Measurements from ENCODE around the gene EIF3I.

The EIF3I gene

GRCh38 chr1:32220746-32221580 is 1.2 kb upstream of the EIF3I start:
- TF ChIP-seq CTCF (IDR thresholded peaks at IDR 0.05; ENCODE audit: extremely low read depth, missing control alignments): no peak
- no peak for DNase-seq (ENCODE audit: low spot score)

GRCh38 chr1:32221581-32221979 is 627 bp upstream of the EIF3I start:
- DNase-seq (ENCODE audit: low spot score): no peak
- TF ChIP-seq CTCF (IDR thresholded peaks at IDR 0.05; ENCODE audit: extremely low read depth, missing control alignments): no peak

- no peak for TF ChIP-seq CTCF (IDR thresholded peaks at IDR 0.05; ENCODE audit: extremely low read depth, missing control alignments)
Observed at GRCh38 chr1:32223683-32224082, 1.5 kb downstream of the EIF3I start.

DNA sequence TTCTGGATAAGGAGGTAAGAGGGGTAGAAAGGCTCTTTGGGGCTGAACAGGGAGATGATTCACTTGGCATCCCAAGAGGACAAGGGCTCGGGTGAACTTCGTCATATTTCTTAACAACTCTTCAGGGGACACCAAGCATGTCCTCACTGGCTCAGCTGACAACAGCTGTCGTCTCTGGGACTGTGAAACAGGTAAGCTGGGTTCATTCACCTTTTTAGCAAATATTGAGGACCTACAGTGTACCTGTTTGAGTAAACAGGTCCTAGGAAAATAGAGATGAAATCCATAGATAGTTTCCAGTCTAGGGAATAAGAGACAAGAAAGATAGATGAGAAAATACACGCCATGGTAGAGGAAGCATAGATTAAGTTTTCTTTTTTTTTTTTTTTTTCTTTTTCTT is 2.1 kb downstream of the EIF3I start:
- TF ChIP-seq CTCF (IDR thresholded peaks at IDR 0.05; ENCODE audit: extremely low read depth, missing control alignments): no peak
- no peak for DNase-seq (ENCODE audit: low spot score)

More at GRCh38 chr1:32223683-32224082, 1.5 kb downstream of the EIF3I start:
- no peak for DNase-seq (ENCODE audit: low spot score)

DNA sequence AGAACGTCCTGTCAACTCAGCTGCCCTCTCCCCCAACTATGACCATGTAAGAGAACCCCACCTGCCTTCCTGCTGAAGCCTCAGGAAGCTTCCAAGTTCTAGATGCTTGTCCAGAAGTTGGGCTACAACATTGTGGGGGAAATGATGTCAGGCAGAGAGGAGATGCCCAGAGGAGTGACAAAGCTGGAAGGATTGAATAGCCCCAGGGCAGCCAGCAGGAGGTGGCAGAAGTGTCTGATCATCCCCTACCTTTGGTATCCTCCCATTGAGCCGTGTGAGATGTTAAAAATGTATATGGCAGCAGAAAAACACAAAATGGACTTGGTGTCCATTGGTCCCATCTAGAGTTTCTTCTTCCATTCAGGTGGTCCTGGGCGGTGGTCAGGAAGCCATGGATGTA is 6.6 kb downstream of the EIF3I start:
- DNase-seq (ENCODE audit: low spot score): no peak
- no peak for TF ChIP-seq CTCF (IDR thresholded peaks at IDR 0.05; ENCODE audit: extremely low read depth, missing control alignments)

DNA sequence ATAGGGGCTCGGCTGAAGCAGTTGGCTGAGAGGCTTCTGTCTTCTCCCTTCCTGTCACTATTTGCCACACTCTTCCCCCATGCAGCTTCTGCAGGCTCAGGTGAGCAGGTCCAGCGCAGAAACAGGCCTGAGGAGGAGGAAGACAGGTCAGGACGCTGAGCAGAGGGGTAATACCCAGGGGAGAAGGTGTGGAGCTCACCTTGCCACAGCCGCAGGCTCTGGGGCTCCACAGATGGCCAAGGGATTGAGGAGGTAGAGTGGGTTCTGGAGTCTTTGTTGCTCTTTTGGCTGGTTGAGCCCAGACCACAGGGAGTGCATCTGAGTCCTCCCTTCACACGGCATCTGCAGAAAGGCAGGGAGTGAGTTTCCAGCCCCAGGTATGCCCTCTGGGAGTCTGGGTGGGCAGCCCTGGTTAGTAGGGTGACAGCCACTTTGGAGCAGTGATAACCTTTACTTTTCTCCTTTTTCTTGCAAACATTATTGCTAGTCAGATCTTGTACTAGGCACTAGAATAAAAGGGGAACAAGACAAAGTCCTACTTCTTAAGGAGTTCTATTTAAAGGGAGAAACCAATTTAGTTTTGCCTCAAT is 9.7 kb downstream of the EIF3I start:
- DNase-seq (ENCODE audit: low spot score): no peak
- TF ChIP-seq CTCF (IDR thresholded peaks at IDR 0.05; ENCODE audit: extremely low read depth, missing control alignments): no peak

- no peak for TF ChIP-seq CTCF (IDR thresholded peaks at IDR 0.05; ENCODE audit: extremely low read depth, missing control alignments)
- DNase-seq (ENCODE audit: low spot score): no peak
Observed at GRCh38 chr1:32232558-32233304, 10.5 kb downstream of the EIF3I start.

All from GM20000 (cell line).